Nucleus accumbens (tissue), 56 donors: ENCODE measurements around the gene GSDME.

ENCODE experiments used
- DNase-seq, 56 donors: peaks; one replicate each; lab custom pipeline; 2025; lab: John Stamatoyannopoulos, UW

Gene GSDME

GRCh38 chr7:24724451-24725190 lies 32.6 kb downstream of the GSDME start:
- no peak for DNase-seq

DNA sequence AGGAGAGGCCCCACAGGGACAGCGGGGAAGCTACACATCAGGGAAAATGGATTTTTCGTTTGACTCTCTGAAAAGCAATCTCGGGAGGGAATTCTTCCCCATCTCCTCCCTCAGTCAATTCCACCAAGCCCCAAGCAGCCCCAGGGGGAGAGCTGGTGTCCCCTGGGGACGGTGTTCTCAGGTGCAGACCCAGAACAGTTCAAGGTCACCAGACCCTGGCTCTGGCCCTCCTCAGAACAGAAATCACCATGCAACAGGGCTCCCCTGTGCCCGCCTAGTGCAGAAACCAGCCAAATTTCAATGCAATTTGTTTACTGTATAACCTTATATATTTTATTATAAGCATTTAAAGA lies 34.1 kb downstream of the GSDME start:
- DNase-seq: no peak

DNA sequence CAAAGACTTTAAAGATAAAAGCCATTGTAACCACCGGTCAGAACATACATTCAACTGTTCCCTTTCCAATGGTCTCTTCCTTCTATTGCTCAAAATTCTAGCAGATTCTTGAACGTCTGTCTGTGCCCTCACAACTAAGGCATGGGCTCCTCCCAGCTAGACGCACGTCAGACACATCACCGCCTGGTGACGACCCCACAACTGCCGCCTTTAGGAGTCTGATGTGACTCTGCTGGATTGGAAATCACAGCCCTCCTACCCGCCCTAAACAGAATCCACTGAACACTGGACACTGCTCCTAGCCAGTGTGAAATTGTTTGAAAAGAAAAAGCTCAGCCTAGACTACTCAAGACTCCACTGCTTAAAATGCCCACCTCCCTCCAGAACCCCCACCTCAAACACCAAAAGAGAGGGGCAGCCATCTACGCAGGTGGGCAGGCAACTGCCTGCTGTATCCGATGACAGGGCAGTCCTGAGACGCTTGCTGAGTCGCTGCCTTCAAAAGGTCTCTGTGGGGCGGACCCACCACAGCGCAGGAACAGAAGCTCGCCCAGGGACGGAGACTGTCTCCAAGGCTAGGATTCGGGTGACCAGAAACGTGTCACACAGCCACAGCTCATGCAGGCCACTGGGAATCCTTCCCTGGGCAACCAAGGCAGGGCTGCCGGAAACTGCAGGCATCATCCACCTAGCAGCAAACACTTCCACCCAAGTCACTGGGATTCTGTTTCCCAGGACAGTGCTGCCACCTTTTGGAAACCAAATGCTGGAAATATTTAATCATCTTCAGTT lies 34.7 kb downstream of the GSDME start:
- peak in 11 of 56 donors; percentile 20 to 49 (median 31) for DNase-seq

DNA sequence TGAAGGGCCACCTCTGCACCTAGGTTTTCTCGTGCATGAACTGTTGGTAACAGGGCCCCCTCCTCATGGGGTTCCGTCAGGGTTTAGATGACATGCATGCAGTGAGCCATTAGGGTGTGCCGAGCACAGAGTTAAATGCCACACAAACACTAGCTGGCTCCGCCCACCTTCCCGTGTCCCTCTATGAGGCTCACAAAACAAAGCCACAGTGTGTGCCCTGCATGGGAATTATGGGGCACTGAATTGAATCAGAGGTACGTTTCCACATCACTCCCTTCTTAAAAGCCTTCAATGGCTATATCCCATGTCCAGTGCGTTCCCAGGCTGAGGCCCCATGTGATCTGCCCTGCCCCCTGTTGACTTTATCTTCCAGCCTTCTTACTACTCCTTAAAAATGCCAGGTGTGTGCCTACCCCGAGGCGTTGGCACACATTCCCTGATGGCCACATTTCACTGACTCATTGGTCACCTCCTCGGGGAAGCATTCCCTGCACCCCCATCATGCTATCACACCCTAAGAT lies 35.7 kb downstream of the GSDME start:
- DNase-seq: peak in 2 of 56 donors; percentile 23 to 24

DNA sequence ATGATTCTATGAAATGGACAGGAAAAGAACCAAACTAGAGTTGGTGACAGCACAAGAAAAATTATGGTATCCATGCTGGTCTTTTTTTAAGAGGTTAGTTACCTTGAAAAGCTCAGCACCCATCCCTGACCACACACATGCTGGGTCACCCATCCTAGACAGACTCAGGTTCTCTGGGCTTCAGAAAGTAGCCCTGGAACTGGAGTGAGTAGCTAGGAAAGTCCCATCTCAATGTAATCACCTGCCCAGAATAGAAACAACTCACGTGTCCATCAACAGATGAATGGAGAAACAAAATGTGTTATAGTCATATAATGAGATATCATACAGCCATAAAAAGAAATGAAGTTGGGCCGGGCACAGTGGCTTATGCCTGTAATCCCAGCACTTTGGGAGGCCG lies 37.0 kb downstream of the GSDME start:
- no peak for DNase-seq

DNA sequence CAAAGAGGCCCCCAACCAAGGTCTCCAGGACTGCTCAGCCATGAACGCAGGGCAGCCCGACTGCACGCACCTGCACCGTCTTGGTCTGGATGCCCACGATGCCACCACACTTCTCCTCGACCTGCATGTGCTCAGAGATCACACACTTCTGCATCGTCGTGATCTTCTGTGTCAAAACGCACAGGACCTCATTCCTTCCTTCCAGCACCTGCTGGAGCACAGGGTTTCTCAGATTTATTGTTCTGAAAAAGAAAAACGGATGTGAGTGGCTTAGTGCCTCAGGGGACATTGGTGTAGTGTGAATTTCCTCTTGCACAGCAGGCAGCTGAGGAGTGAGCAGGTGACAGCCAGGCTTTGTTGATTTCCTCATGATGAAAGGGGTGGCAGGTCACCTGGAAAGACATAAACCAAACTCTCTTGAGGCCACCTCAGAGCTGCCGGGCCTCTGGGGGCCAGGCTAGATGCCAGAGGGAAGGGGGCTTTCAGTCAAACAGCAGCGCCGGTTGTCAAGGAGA lies 38.2 kb downstream of the GSDME start:
- no peak for DNase-seq

- no peak for DNase-seq
Measured at GRCh38 chr7:24718431-24718831, 38.8 kb downstream of the GSDME start.

- no peak for DNase-seq
Measured at GRCh38 chr7:24717694-24718320, 39.5 kb downstream of the GSDME start.

DNA sequence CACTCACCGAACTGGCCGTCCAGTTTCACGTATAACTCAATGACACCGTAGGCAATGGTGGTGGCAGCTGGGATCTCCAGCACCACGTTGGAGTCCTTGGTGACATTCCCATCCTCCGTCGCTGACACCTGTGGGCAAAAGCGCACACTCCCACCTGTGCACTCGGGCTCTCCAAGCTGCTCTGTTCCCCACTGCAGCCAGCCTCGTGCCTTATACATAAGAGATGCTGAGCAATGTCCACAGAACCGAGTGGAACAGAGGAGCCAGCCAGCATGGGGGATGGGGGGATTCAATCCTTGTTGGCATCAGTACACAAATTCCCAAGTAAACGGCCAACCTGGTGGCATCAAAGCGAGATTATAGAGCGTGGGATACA lies 40.0 kb downstream of the GSDME start:
- no peak for DNase-seq

DNA sequence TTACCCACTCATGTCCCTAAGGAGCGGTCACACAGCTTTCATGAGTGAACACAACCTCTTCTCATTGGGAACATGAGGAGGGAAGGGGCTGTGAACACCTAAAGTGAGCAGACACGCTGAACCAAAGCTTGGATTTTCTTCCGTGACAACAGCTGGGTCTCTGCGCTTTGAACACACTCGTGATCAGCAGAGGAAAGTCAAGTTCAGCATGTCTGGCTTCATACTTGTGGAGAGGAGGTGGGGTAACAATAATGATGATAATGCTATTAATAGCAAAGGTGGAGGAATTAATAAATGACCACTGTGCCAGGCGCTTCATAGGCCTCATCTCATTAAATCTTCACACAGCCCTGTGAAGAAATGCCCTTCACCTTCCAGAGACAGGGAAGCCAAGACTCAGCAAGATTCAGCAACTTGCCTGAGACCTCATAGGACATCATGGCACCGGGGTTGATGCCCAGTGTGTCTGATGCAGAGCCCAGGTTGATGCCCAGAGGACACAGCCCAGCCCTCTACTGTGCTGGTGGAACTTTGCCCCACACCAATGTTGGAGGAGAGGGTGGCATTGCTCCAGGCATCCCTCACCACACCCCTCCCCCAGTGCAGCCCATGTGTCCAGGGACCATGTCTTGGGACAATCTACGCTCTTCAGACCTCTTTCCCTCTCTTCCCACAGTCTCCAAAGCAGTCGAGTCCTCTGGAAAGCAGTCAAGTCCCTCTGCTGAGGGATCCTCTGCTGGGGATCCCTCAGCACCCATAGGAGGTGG lies 40.6 kb downstream of the GSDME start:
- no peak for DNase-seq

DNA sequence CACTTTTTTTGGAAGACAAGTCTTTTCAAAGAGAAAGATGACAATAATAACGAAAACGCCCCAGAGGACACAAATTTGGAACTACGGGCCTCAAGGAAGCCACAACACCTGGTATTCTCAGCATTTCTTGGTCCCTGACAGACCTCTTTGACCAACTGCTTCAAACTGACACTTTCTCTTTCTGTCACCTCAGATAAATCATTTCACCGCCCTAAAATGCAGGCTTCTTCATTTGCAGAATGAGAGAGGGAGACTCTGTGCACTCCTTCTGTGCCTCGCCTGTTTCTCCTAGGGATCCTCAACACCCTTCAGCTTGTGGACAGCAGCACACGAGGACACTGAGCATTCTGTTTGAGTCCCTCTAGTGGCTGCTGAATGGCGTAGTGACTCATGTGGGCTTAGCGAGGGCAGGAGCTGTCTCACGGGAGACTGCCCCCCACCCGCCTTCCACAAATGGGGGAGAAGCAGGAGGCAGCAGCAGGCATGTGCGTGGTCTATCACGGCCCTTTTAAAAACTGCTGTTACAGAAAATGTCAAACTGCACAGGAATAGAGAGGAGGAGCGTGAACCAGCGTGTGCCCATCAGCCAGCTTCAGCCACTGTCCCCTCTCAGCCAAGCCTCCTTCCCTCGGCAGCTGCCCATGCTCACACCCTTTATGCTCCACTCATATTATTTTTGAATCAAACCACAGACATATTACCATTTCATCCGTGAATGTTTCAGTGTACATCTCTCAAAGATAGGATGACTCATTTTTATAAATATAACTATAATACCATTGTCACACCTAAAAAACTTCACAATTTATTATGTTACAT lies 41.4 kb downstream of the GSDME start:
- peak in 15 of 56 donors; percentile 19 to 43 (median 31) for DNase-seq

GRCh38 chr7:24715171-24715570 lies 42.1 kb downstream of the GSDME start:
- no peak for DNase-seq

- DNase-seq: no peak
Measured at GRCh38 chr7:24714676-24715010, 42.6 kb downstream of the GSDME start.

GRCh38 chr7:24713850-24714675 lies 43.2 kb downstream of the GSDME start:
- no peak for DNase-seq

DNA sequence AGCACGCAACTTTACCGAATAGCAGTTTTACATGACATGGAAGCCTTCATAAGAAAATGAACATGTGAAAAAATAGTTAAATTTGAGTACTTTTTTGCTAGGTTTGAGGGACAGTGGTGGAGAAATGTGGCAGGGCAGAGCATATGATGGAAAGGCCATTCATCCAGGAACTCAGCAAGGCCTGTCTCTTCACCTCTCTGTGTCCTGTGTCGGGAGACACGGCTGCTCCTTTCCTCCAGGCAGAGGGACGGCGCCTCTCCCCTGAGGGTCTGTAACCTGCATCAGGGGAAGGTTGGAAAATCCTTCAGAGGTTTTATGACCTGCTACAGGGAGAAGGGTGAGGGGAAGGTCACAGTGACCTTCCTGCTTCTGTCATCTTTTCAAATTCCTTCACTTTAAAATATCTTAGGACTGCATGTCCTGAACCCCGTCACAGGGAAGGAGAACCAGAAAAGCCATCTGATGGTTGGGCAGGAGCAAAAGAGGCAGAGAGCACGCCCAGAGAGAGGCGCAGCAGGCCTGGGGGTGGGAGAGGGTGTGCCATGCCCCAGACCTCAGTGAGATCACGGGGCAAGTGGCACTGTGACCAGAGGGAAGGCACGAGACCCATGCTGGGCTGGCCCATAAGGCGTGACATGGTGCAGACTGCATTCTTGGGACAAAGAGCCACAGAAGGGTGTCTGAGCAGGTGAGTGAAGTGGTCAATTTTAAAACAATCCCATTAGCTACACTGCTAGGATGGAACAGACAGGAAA lies 44.0 kb downstream of the GSDME start:
- no peak for DNase-seq

- DNase-seq: peak in 4 of 56 donors; percentile 16 to 23 (median 22)
Measured at GRCh38 chr7:24709585-24710360, 47.5 kb downstream of the GSDME start.

DNA sequence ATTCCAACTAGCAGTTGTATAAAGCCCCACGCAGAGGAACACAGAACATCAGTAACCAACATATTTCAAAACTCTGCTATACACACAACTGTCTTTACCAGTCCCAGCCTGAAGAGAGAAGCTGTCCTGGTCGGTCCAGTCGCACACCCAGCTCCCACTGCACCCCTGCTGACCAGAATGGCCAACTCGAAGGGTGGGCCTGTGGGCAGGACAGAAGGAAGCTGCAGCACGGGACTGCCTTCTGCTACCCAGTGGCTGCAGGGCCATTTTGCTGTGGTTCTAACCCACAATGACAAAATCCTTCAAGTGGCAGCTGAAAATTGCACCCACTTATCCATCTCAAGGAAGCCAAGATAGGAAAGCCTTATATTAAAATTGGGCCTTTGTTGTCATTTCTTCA lies 48.2 kb downstream of the GSDME start:
- no peak for DNase-seq
